ENCODE measurements around the gene EFHC1. TPM values are rescaled to one million over a fixed set of nuclear protein-coding genes. Genes with fewer than 3 reads are reported as not detected.

Gene EFHC1
- total and polyA plus RNA-seq, 7 donors = 1.8 to 38.5 (median 15.9) TPM

DNA sequence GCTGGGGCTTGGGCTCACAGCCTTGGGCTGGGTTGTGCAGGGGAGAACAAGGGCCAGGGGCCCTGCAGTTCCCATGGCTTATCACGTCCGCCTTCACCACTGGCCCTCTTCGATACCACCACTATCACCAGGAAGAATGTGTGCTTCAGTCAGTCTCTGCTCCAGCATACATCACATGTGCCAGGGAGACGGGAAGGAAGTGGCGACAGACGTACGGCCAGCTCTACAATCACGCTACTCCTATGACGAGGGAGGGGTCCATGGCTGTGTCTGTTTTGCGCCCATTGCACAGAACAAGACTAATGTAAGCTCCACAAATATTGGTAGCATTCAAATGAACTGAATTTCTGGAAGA, 84.6 kb downstream of the EFHC1 start:
- H3K4me3 ChIP-seq = no peak overlapping the region
- TF ChIP-seq EP300 (IDR thresholded peaks at IDR 0.05) = no peak
- TF ChIP-seq CTCF (IDR thresholded peaks at IDR 0.05) = no peak
- TF ChIP-seq POLR2AphosphoS5 (IDR thresholded peaks at IDR 0.05) = no peak
- TF ChIP-seq POLR2A (IDR thresholded peaks at IDR 0.05) = no peak
- no peak for DNase-seq
- 23 to 66% methylated on average over 10 of the region's 10 CpGs for WGBS, 2 donors
- H3K9me3 ChIP-seq = no peaks in the 10 kb centered on the region
- H3K27me3 ChIP-seq = no peaks in the 10 kb centered on the region
- peak overlapping the region; percentile 56 to 72 (median 68) for H3K27ac ChIP-seq
- H3K36me3 ChIP-seq = peaks cover 7 to 53% (median 29%) of the 10 kb centered on the region in 4 donors
- H3K4me1 ChIP-seq = peaks cover 0 to 51% (median 33%) of the 10 kb centered on the region in 4 donors
- intact Hi-C loops (cut with DNase I) = loop anchor here (5.0 kb wide), 1 partner anchor 93 kb away; no protein-coding TSS in a partner anchor

GRCh38 chr6:52505726-52506409, 85.7 kb downstream of the EFHC1 start:
- TF ChIP-seq CTCF (IDR thresholded peaks at IDR 0.05) (no peak), POLR2AphosphoS5 (IDR thresholded peaks at IDR 0.05) (no peak), POLR2A (IDR thresholded peaks at IDR 0.05) (no peak), EP300 (IDR thresholded peaks at IDR 0.05) (no peak)
- H3K4me1 ChIP-seq = peaks cover 0 to 40% (median 30%) of the 10 kb centered on the region in 4 donors

DNA sequence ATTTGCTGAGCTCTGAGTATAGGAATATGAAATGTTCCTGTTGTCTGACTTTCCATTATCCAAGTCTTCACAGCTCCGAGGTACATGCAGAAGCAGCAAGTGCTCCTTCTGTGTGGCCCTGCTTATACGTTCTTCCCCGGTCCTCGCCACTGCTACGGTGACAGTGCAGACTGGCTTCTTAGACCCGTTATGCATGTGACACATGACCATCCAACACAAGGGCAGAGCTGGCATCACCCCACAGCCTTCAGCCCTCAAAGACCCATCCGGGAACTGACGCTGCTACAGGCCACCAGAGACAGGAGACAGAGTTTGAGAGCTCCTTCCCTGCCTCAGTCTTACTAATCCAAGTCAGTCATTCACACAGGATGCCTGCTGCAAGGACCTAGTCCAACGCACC, 86.3 kb downstream of the EFHC1 start:
- no peak for DNase-seq
- Histone ChIP-seq H3K27me3 (no peaks in the 10 kb centered on the region), H3K4me3 (no peak overlapping the region), H3K4me1 (peaks cover 0 to 44% (median 34%) of the 10 kb centered on the region in 4 donors), H3K36me3 (peaks cover 7 to 54% (median 28%) of the 10 kb centered on the region in 4 donors), H3K9me3 (no peaks in the 10 kb centered on the region), H3K27ac (peak overlapping the region in 3 of 4 donors; percentile 26 to 68 (median 39))
- WGBS, 2 donors = 84 to 86% methylated on average over 9 of the region's 9 CpGs
- no peak for TF ChIP-seq CTCF (IDR thresholded peaks at IDR 0.05)
- no peak for TF ChIP-seq POLR2AphosphoS5 (IDR thresholded peaks at IDR 0.05)
- TF ChIP-seq POLR2A (IDR thresholded peaks at IDR 0.05) = no peak
- no peak for TF ChIP-seq EP300 (IDR thresholded peaks at IDR 0.05)
- intact Hi-C loops (cut with DNase I) = no loop called here

More at GRCh38 chr6:52505726-52506409, 85.7 kb downstream of the EFHC1 start:
- DNase-seq = no peak
- no peak overlapping the region for H3K4me3 ChIP-seq
- H3K27me3 ChIP-seq = no peaks in the 10 kb centered on the region
- WGBS, 2 donors = 89 to 94% methylated on average over 16 of the region's 16 CpGs
- intact Hi-C loops (cut with DNase I) = no loop called here
- no peaks in the 10 kb centered on the region for H3K9me3 ChIP-seq
- peaks cover 7 to 54% (median 29%) of the 10 kb centered on the region in 4 donors for H3K36me3 ChIP-seq
- peak overlapping the region; percentile 11 to 68 (median 32) for H3K27ac ChIP-seq

DNA sequence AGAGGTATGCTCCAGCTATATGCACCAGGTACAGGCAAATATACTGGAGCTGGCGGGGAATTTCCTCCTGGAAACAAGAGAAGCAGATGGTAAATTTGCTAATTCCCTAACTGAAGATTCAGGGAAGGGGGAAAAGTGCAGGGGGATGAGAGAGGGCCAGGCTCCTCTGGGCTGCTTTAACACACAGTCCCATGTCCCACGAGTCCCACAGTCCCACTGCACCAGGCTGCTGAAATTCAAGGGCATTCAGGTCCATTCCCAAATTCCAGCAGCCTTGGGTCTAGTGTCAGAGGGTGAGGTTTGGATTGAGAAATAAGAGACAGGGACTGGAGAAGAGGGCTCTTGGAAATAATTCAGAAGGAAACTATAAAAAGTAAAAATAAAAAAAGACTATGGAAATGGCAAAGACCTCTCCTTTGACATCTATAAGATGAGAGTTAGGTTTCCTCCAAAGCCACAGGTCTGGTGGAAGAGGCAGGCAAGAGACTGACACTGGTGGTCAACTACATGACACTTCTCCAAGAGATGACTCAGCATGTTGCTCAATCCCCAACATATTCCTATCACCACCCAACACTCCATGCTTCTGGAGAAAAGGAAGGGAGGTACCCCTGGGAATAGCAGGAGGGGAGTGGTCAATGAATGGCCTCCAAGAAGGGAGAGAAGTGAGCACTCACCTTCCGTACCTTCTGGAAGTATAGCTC, 87.6 kb downstream of the EFHC1 start:
- DNase-seq = no peak

More for the DNA sequence above, 87.6 kb downstream of the EFHC1 start:
- no peaks in the 10 kb centered on the region for H3K27me3 ChIP-seq
- H3K4me1 ChIP-seq = peaks cover 0 to 56% (median 47%) of the 10 kb centered on the region in 4 donors
- peak overlapping the region in 1 of 4 donors; percentile 30 for H3K27ac ChIP-seq
- TF ChIP-seq EP300 (IDR thresholded peaks at IDR 0.05) (no peak), CTCF (IDR thresholded peaks at IDR 0.05) (no peak), POLR2AphosphoS5 (IDR thresholded peaks at IDR 0.05) (no peak), POLR2A (IDR thresholded peaks at IDR 0.05) (no peak)
- 96 to 98% methylated on average over 3 of the region's 3 CpGs for WGBS, 2 donors
- peaks cover 7 to 44% (median 22%) of the 10 kb centered on the region in 4 donors for H3K36me3 ChIP-seq
- no peaks in the 10 kb centered on the region for H3K9me3 ChIP-seq
- H3K4me3 ChIP-seq = no peak overlapping the region
- intact Hi-C loops (cut with DNase I) = no loop called here
